PC-9 (cell line): ENCODE data around the gene ISOC2. TPM values are rescaled to one million over a fixed set of nuclear protein-coding genes. Genes with fewer than 3 reads are reported as not detected.
A peak's percentile ranks its signal among the peaks of the same experiment; 100 is the strongest.

ENCODE experiments used
- BruUV-seq: library from RNA; stranded (reverse); fragments of 400-500 nt; replicated peaks from 2 replicates; lab custom pipeline; 2021; lab: Mats Ljungman, UMichigan
- CTCF ChIA-PET: fragments of 300-600 bp; sonication (Branson Sonifier 250); formaldehyde crosslinking; loops from one replicate; lab custom pipeline; 2022; ENCODE audit warnings: antibody characterized with exemption; lab: Charles Lee
- POLR2A ChIA-PET: fragments of 300-600 bp; sonication (Branson Sonifier 250); formaldehyde crosslinking; loops from one replicate; lab custom pipeline; 2022; ENCODE audit warnings: antibody characterized with exemption; ENCODE audit not compliant: unreplicated experiment; lab: Charles Lee
- DNase-seq, 2 experiments: peaks; one replicate each; pipeline versions ENCODE4 v3.0.0 to v3.0.0-alpha.2; 2015 to 2022; ENCODE audit warnings: mixed read lengths in 1 of 2
- H2AFZ ChIP-seq: fragments of 200-600 bp; sonication (generic); 2 replicates; pipeline ENCODE4 v1.8.1; 2017; ENCODE audit warnings: antibody characterized with exemption
- H3F3A ChIP-seq: fragments of 200-600 bp; sonication (generic); 2 replicates; pipeline ENCODE4 v1.8.1; 2017; ENCODE audit warnings: antibody characterized with exemption, mild to moderate bottlenecking, low read depth; ENCODE audit not compliant: insufficient read depth
- H3K27ac ChIP-seq: fragments of 200-600 bp; sonication (generic); 2 replicates; pipeline ENCODE4 v1.6.1; 2016; ENCODE audit warnings: mixed run types
- H3K27me3 ChIP-seq: fragments of 200-600 bp; sonication (generic); 2 replicates; pipeline ENCODE4 v1.6.1; 2016; ENCODE audit warnings: low read depth, mixed run types; ENCODE audit not compliant: insufficient read depth
- H3K36me3 ChIP-seq: fragments of 200-600 bp; sonication (generic); 2 replicates; pipeline ENCODE4 v1.6.1; 2016; ENCODE audit warnings: low read depth, mixed run types
- H3K4me1 ChIP-seq: fragments of 200-600 bp; sonication (generic); replicated peaks from 2 replicates; pipeline ENCODE4 v1.6.1; 2016; ENCODE audit warnings: mixed run types; ENCODE audit not compliant: insufficient read depth
- H3K4me2 ChIP-seq: fragments of 200-600 bp; sonication (generic); 2 replicates; pipeline ENCODE4 v1.6.1; 2017; ENCODE audit warnings: mixed run types
- H3K4me3 ChIP-seq: fragments of 200-600 bp; sonication (generic); 2 replicates; pipeline ENCODE4 v1.6.1; 2016; ENCODE audit warnings: mixed run types
- H3K79me2 ChIP-seq: fragments of 200-600 bp; sonication (generic); 2 replicates; pipeline ENCODE4 v1.6.1; 2017; ENCODE audit warnings: low read depth, mixed run types
- H3K9me2 ChIP-seq: fragments of 200-600 bp; sonication (generic); 2 replicates; pipeline ENCODE4 v1.8.1; 2017; ENCODE audit warnings: mild to moderate bottlenecking; ENCODE audit not compliant: insufficient read depth
- H3K9me3 ChIP-seq: fragments of 200-600 bp; sonication (generic); 2 replicates; pipeline ENCODE4 v1.8.1; 2016; ENCODE audit warnings: low read depth; ENCODE audit not compliant: insufficient read depth
- H4K20me1 ChIP-seq: fragments of 200-600 bp; sonication (generic); 2 replicates; pipeline ENCODE4 v1.8.1; 2017; ENCODE audit not compliant: insufficient read depth
- EZH2 ChIP-seq: fragments of 200-600 bp; sonication (generic); IDR thresholded peaks from 2 replicates; pipeline ENCODE4 v1.8.0; 2017; ENCODE audit warnings: antibody characterized with exemption, low read depth
- intact Hi-C: fragments of 100-400 bp; cut with micrococcal nuclease; formaldehyde crosslinking; loops from one replicate; pipeline ENCODE4 v1.10.0; 2022; ENCODE audit not compliant: unreplicated experiment
- total RNA-seq: library from RNA; stranded (reverse); gene quantifications from 2 replicates; pipeline ENCODE4 v1.2.3, GENCODE V29; 2021
- TF ChIP-seq, protein P1 (sequence below): fragments of 200-600 bp; sonication (generic); conservative IDR thresholded peaks from 2 replicates; pipeline ENCODE4 v1.6.1; 2017; ENCODE audit warnings: mixed run types, antibody characterized with exemption, mild to moderate bottlenecking, moderate library complexity

The ISOC2 gene
- total RNA-seq, 1 experiment from 2014 or later, result 92.4 TPM

- BruUV-seq, result no TSS peak
- H3K4me1 ChIP-seq, result no peaks in the 10 kb centered on the region
- H3K4me2 ChIP-seq, result no peak overlapping the region
- no peak overlapping the region for H3K27ac ChIP-seq
- H3K9me2 ChIP-seq, result no peaks in the 10 kb centered on the region
- no peak for TF ChIP-seq EZH2
- TF ChIP-seq, protein P1, sequence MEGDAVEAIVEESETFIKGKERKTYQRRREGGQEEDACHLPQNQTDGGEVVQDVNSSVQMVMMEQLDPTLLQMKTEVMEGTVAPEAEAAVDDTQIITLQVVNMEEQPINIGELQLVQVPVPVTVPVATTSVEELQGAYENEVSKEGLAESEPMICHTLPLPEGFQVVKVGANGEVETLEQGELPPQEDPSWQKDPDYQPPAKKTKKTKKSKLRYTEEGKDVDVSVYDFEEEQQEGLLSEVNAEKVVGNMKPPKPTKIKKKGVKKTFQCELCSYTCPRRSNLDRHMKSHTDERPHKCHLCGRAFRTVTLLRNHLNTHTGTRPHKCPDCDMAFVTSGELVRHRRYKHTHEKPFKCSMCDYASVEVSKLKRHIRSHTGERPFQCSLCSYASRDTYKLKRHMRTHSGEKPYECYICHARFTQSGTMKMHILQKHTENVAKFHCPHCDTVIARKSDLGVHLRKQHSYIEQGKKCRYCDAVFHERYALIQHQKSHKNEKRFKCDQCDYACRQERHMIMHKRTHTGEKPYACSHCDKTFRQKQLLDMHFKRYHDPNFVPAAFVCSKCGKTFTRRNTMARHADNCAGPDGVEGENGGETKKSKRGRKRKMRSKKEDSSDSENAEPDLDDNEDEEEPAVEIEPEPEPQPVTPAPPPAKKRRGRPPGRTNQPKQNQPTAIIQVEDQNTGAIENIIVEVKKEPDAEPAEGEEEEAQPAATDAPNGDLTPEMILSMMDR, result no peak
- H3K79me2 ChIP-seq, result no peaks in the 10 kb centered on the region
- intact Hi-C loops, result loop anchor here (5.0 kb wide), 2 partner anchors 83 to 537 kb away; no protein-coding TSS in a partner anchor
- peaks cover 8% of the 10 kb centered on the region; the same call in 1 of the 2 replicates for H3F3A ChIP-seq
- no peaks in the 10 kb centered on the region for H3K9me3 ChIP-seq
- CTCF ChIA-PET, result interaction anchor here (0.6 to 1.8 kb wide), 2 partner anchors 84 to 834 kb away, joined by 3 to 6 read pairs; no protein-coding TSS in a partner anchor
- no peak overlapping the region for H2AFZ ChIP-seq
- peaks cover 45% of the 10 kb centered on the region for H3K27me3 ChIP-seq
- POLR2A ChIA-PET, result no interaction called here
- no peaks in the 10 kb centered on the region for H3K36me3 ChIP-seq
- peak in 1 of 2 experiments; percentile 32 for DNase-seq
- H4K20me1 ChIP-seq, result no peaks in the 10 kb centered on the region; the same call in 1 of the 2 replicates
- H3K4me3 ChIP-seq, result no peak overlapping the region
Measured at GRCh38 chr19:55419624-55420236, 41.7 kb downstream of the ISOC2 start.

- H3K4me3 ChIP-seq, result no peak overlapping the region
- DNase-seq, result no peak
- intact Hi-C loops, result loop anchor here (5.0 kb wide), 2 partner anchors 83 to 537 kb away; no protein-coding TSS in a partner anchor
- no peaks in the 10 kb centered on the region; the same call in 1 of the 2 replicates for H4K20me1 ChIP-seq
- no TSS peak for BruUV-seq
- ChIA-PET POLR2A (no interaction called here), CTCF (interaction anchor here (1.8 kb wide), 1 partner anchor 85 kb away, joined by 6 read pairs; no protein-coding TSS in a partner anchor)
- no peaks in the 10 kb centered on the region for H3K79me2 ChIP-seq
- H3K9me3 ChIP-seq, result no peaks in the 10 kb centered on the region
- TF ChIP-seq, protein P1, result no peak
- no peak for TF ChIP-seq EZH2
- no peaks in the 10 kb centered on the region for H3K9me2 ChIP-seq
- no peaks in the 10 kb centered on the region for H3K4me1 ChIP-seq
- no peak overlapping the region for H3K4me2 ChIP-seq
- H3K27ac ChIP-seq, result no peak overlapping the region
- no peak overlapping the region for H2AFZ ChIP-seq
- no peaks in the 10 kb centered on the region for H3K36me3 ChIP-seq
- H3F3A ChIP-seq, result peaks cover 8% of the 10 kb centered on the region; the same call in 1 of the 2 replicates
- peaks cover 39% of the 10 kb centered on the region for H3K27me3 ChIP-seq
Measured at GRCh38 chr19:55419103-55419502, 42.3 kb downstream of the ISOC2 start.

DNA sequence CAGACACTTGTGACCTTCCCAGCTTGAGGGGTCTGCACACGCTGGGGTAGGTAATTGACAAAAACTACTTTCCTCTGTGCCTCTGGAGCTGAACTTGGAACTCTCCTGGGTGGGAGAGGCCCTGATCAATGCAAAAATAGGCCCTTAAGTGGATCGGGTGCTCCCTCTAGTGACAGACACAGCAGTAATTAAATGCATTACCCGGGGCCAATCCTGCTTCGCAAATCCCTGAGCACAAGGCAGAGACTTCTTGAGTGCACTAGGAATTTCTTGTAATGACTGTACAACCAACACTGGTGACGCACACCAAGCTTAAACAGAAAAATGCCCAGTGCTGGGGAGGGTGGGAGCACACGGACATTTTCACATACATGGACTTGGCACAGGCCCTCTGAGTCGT lies 43.3 kb downstream of the ISOC2 start:
- H2AFZ ChIP-seq, result no peak overlapping the region
- H3K36me3 ChIP-seq, result no peaks in the 10 kb centered on the region
- intact Hi-C loops, result loop anchor here (1.0 to 5.0 kb wide), 4 partner anchors 84 to 536 kb away; no protein-coding TSS in a partner anchor
- BruUV-seq, result no TSS peak
- ChIA-PET CTCF (interaction anchor here (0.7 to 1.8 kb wide), 6 partner anchors 79 to 1152 kb away, joined by 3 to 6 read pairs (median 3); partner anchors contain the start of genes HSPBP1 and KMT5C), POLR2A (interaction anchor here (0.5 to 0.6 kb wide), 2 partner anchors 262 to 277 kb away, joined by 7 to 18 read pairs; no protein-coding TSS in a partner anchor)
- peak; percentile 74 to 79 for DNase-seq
- TF ChIP-seq, protein P1, result peak; percentile 94
- no peak for TF ChIP-seq EZH2
- H3K9me2 ChIP-seq, result no peaks in the 10 kb centered on the region
- H3K4me2 ChIP-seq, result no peak overlapping the region
- no peak overlapping the region for H3K4me3 ChIP-seq
- peaks cover 8% of the 10 kb centered on the region; the same call in 1 of the 2 replicates for H3F3A ChIP-seq
- no peaks in the 10 kb centered on the region for H3K9me3 ChIP-seq
- H4K20me1 ChIP-seq, result no peaks in the 10 kb centered on the region; the same call in 1 of the 2 replicates
- no peak overlapping the region for H3K27ac ChIP-seq
- no peaks in the 10 kb centered on the region for H3K4me1 ChIP-seq
- peaks cover 33% of the 10 kb centered on the region for H3K27me3 ChIP-seq
- H3K79me2 ChIP-seq, result no peaks in the 10 kb centered on the region
